Measurements from ENCODE around the gene CDKN2B-AS1. TPM values are rescaled to one million over a fixed set of nuclear protein-coding genes. Genes with fewer than 3 reads are reported as not detected.

Gene CDKN2B-AS1
- total and polyA plus RNA-seq, 7 donors, result 0.49 to 264 (median 2.0) TPM

- peak overlapping the region in 3 of 4 donors; percentile 15 to 24 (median 24) for H3K27ac ChIP-seq
- no peak overlapping the region for H3K4me3 ChIP-seq
- no peaks in the 10 kb centered on the region for H3K27me3 ChIP-seq
- H3K9me3 ChIP-seq, result no peaks in the 10 kb centered on the region
- peaks cover 0 to 18% (median 12%) of the 10 kb centered on the region in 4 donors for H3K4me1 ChIP-seq
- 58 to 77% methylated on average over 3 of the region's 3 CpGs for WGBS, 2 donors
- intact Hi-C loops (cut with DNase I), result no loop called here
- DNase-seq, result no peak
- no peaks in the 10 kb centered on the region for H3K36me3 ChIP-seq
- TF ChIP-seq POLR2AphosphoS5 (IDR thresholded peaks at IDR 0.05) (peak in 2 of 4 donors; percentile 13 to 35), CTCF (IDR thresholded peaks at IDR 0.05) (no peak), EP300 (IDR thresholded peaks at IDR 0.05) (peak in 1 of 4 donors; percentile 42)
These were observed 104.2 kb downstream of the CDKN2B-AS1 start for GRCh38 chr9:22098643-22099332.

- TF ChIP-seq POLR2A (IDR thresholded peaks at IDR 0.05), result no peak
- TF ChIP-seq CTCF (IDR thresholded peaks at IDR 0.05), result no peak
- no peak for TF ChIP-seq EP300 (IDR thresholded peaks at IDR 0.05)
- TF ChIP-seq POLR2AphosphoS5 (IDR thresholded peaks at IDR 0.05), result no peak
- peaks cover 0 to 22% (median 14%) of the 10 kb centered on the region in 4 donors for H3K4me1 ChIP-seq
- H3K9me3 ChIP-seq, result no peaks in the 10 kb centered on the region
- 82 to 93% methylated on average over 2 of the region's 2 CpGs for WGBS, 2 donors
- no peak overlapping the region for H3K27ac ChIP-seq
- no peak for DNase-seq
- no peaks in the 10 kb centered on the region for H3K36me3 ChIP-seq
- no peaks in the 10 kb centered on the region for H3K27me3 ChIP-seq
- intact Hi-C loops (cut with DNase I), result no loop called here
- H3K4me3 ChIP-seq, result no peak overlapping the region
These were observed 106.0 kb downstream of the CDKN2B-AS1 start for GRCh38 chr9:22100626-22101025.

- DNase-seq, result no peak
- Histone ChIP-seq H3K27me3 (no peaks in the 10 kb centered on the region), H3K4me1 (peaks cover 0 to 22% (median 14%) of the 10 kb centered on the region in 4 donors), H3K27ac (peak overlapping the region in 2 of 4 donors; percentile 36 to 67), H3K9me3 (no peaks in the 10 kb centered on the region), H3K36me3 (no peaks in the 10 kb centered on the region), H3K4me3 (no peak overlapping the region)
- WGBS, 2 donors, result 81 to 85% methylated on average over 4 of the region's 4 CpGs
- TF ChIP-seq POLR2A (IDR thresholded peaks at IDR 0.05) (no peak), CTCF (IDR thresholded peaks at IDR 0.05) (no peak), EP300 (IDR thresholded peaks at IDR 0.05) (no peak), POLR2AphosphoS5 (IDR thresholded peaks at IDR 0.05) (no peak)
- intact Hi-C loops (cut with DNase I), result no loop called here
These were observed 107.8 kb downstream of the CDKN2B-AS1 start for GRCh38 chr9:22102146-22103053.

GRCh38 chr9:22103685-22104575, 109.3 kb downstream of the CDKN2B-AS1 start:
- peak overlapping the region; percentile 8 to 67 (median 37) for H3K27ac ChIP-seq

More at GRCh38 chr9:22103685-22104575, 109.3 kb downstream of the CDKN2B-AS1 start:
- DNase-seq, result no peak
- TF ChIP-seq EP300 (IDR thresholded peaks at IDR 0.05) (no peak), POLR2AphosphoS5 (IDR thresholded peaks at IDR 0.05) (no peak), CTCF (IDR thresholded peaks at IDR 0.05) (no peak), POLR2A (IDR thresholded peaks at IDR 0.05) (no peak)
- H3K4me3 ChIP-seq, result no peak overlapping the region
- H3K4me1 ChIP-seq, result peaks cover 0 to 14% (median 11%) of the 10 kb centered on the region in 4 donors
- intact Hi-C loops (cut with DNase I), result no loop called here
- H3K36me3 ChIP-seq, result no peaks in the 10 kb centered on the region
- 20 to 65% methylated on average over 4 of the region's 4 CpGs for WGBS, 2 donors
- no peaks in the 10 kb centered on the region for H3K27me3 ChIP-seq
- no peaks in the 10 kb centered on the region for H3K9me3 ChIP-seq

All from sigmoid colon (tissue), 7 donors.